NT2/D1 (cell line): ENCODE results near the gene RAB8B.

Experiments
- YY1 ChIP-seq: IDR thresholded peaks from 2 replicates; pipeline ENCODE4 v1.6.1; 2011; ENCODE audit not compliant: insufficient read length, insufficient read depth
- ZNF274 ChIP-seq: IDR thresholded peaks from 2 replicates; pipeline ENCODE4 v1.6.1; 2011; ENCODE audit warnings: mild to moderate bottlenecking, low read depth, low read length

DNA sequence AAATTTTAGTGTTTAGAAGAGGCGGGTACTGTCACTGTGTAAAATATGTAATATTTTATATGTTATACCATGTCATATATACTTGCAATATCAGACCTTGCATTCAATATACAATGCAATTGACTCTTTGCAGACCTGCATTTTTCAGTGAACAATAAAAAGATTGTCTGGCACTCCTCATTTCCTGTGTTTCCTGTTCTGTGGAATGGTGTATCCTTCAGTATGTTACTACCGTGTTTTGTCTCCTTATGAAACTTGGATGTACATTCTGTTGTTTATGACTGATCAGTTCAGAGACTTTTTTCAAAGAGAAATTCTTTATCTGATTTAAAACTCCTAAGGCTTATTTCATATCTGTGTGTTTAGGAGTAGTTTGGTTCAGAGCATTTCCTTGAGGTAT lies 119.5 kb downstream of the RAB8B start:
- TF ChIP-seq ZNF274, result no peak
- no peak for TF ChIP-seq YY1
